Activated CD8-positive, alpha-beta memory T cell treated with anti-CD3 and anti-CD28 coated beads, Interleukin-2, amount 50 U/mL, for 1 hour (primary cell): Measurements from ENCODE around the gene UST.
"Not testable (repeated sequence)": the region's sequence is repeated elsewhere in the genome, so short reads cannot be mapped to it uniquely, and the experiment has no call there.

Source experiments
- DNase-seq: peaks from one replicate; pipeline ENCODE4 v3.0.0-alpha.2; 2020; ENCODE audit errors: extremely low read depth

The UST gene

DNA sequence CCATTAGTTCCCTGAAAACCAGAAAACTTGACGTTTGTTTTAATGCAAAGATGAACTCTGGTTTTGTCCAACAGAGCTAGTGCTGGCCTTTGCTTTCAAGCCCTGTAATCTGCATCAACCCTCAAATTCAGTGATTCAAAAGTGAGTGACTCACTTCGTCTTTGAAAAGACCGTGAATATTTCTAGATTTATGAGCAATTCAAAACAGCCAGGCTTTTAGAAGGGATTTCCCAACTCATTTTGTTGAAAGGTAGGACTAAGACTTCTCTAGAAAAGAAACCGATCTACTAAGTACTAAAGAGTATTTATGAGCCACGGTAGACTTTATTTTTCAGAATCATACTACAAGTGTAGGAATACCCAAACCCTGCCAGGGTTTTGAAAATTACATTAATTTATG is 121.5 kb downstream of the UST start:
- DNase-seq, result no peak

DNA sequence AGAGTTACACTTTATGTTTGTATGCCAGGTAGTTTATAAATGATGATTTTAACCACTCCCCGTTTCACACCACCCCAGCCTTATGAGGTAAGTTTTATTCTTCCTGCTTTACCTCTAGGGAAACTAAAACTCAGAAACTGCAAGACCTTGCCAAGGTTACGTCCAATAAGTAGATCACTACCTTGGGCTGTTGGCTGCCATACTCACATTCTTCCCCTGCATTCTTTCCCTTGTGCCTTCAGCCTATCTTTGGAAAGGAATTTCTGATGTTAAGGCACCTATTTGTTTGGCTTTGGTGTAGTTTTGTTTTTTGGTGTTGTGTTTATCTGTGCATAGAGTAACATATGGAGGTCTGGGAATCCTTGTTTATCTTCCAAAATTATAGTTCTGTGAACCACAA is 122.1 kb downstream of the UST start:
- DNase-seq, result no peak

DNA sequence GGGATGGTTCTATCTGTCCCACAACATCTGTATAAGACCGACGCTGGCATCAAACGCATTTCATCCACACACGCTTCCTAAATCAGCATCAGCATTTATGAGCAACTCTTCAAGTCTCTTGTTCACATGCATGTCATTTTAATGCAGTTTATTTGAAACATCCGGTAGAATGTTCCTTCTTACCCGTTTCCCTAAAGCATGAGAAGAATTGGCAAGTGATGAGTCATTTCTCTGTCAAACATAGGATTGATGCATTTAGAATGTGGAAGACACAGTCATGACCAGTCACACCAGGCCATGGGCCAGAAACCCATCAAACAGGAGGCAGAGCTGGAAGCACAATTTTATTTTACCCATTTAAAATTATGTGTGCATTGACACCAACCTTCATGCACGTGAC is 122.8 kb downstream of the UST start:
- no peak for DNase-seq

DNA sequence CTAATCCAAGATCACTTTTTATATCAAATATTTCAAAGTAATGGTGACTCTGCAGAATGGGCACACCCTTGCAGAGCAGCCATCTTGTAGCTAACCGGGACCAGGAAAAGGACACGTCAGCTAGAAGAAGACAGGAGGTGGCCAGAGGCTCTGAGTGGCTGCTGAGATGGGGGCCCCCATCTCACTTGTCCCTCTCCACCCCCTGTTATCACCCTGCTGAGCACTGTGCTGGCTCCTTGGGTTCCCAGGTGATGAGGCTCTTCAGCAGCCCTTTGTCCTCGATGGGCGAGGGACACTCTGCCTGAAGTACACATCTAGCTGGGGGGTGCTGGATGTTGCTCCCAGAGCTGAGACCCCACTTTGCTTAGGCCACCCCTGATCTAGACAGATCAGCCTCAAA is 126.3 kb downstream of the UST start:
- DNase-seq, result no peak

DNA sequence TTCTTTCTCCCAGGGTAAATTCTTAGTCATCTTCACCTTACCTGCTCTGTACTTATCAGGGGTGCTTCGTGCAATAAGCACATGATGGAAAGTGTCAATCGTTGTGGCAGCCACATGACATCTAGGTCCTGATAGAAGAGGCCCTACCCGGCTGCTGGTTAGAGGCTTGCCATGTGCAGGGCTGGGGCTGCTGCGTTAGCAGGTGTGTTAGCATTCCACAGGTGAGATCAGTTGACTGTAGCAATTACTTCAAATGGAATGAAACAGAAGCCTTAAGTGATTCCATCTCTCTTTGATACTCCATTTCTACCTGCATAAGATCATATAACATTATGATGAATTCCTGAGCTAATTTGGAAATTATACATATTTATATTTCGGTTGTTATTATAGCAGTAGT is 127.0 kb downstream of the UST start:
- DNase-seq, result no peak

DNA sequence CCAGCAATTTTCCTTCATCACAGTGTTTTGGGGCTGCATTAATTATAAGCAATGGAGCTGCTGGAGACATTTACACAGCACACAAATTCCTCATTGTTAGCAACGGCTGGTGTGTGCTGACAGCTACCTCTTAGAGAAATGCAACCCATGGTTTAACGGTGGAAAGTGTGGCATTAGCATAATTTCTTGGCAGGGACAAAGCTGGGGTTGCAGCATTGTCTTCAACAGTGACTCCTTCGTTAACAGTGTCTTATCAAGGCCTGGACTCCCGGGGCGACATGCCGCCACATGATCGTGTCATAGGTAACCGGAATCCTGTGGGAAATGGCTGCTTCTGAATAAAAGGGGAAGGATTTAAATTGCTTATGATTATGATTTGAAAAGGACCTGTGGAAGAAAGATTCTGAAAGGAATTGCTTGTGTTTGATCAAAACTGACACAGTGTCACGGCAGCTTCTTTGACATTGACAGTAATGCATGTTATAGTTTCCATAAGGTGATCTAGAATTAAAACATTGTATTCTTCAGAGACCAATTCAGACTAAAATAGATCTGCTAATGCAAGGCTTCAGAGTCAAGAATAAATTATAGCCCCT is 128.0 kb downstream of the UST start:
- DNase-seq, result no peak

DNA sequence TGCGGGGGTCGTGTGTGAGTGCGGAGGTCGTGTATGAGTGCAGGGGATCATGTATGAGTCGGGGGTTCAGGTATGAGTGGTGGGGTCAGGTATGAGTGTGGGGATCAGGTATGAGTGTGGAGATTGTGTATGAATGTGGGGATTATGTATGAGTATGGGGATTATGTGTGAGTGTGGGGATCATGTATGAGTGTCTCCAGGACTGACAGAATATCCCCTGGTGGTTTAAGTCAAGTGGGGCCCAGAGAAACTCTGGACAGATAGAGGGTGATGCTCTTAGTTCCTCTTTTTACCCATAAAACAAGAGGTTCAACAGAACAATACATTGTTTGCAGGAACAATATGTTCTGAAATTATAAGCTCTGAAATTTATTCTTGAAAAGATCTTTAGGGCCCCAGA is 131.9 kb downstream of the UST start:
- DNase-seq, result no peak

DNA sequence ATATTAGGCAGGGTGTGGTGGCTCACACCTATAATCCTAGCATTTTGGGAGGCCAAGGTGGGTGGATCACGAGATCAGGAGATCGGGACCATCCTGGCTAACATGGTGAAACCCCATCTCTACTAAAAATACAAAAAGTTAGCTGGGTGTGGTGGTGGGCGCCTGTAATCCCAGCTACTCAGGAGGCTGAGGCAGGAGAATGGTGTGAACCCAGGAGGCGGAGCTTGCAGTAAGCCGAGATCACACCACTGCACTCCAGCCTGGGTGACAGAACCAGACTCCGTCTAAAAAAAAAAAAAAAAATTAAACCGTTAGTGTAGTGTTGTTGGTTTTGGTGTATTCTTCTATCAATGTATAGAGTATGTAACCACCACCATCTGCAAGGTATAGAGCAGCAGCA is 133.9 kb downstream of the UST start:
- DNase-seq, result not testable (repeated sequence)

DNA sequence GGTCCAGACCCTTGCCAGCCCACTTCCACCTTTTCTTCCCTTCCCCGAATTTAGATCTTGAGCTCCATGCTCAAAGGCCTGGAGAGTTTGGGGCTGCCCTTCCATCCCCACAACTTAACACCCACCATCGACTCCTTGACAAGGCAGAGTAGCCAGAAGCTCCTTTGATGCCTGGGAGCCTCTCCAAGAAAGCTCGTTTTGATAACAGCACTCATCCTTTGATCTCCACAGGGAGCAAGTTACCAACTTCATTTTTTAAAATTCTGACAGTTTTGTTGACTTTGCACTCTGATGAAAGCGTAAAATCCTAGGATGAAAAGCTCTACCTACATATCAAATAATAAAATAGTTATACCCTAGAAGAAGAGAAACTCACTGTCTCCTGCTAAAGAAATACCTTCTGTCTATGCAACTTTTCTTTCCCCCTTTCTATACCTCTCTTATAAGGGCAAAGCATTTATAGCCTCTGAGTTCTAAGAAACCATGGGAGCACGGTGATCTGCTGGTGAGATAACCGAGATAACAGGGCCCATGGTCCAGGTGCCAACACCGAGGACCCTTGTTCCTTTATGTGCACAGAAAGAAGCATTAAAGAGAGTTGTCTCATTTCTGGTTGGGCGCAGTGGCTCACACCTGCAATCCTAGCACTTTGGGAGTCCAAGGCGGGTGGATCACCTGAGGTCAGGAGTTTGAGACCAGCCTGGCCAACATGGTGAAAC is 134.9 kb downstream of the UST start:
- no peak for DNase-seq

DNA sequence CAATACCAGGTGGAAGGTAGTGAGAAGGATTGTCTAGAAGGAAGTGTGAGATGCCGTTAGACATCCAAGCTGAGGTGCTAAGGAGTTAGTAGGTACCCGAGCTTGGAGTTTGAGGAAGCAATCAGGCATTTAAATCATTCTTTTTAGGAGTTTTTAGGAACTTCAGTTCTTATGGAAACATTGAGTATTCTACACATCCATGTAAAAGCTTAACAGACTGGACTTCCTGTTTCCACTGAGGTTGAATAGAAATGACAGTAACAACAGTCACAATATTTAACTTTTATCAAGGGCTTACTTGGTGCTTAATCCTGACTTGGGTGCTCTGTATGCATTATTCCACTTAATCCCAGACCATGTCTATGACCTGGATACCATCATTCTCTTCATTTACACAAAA is 136.4 kb downstream of the UST start:
- no peak for DNase-seq

DNA sequence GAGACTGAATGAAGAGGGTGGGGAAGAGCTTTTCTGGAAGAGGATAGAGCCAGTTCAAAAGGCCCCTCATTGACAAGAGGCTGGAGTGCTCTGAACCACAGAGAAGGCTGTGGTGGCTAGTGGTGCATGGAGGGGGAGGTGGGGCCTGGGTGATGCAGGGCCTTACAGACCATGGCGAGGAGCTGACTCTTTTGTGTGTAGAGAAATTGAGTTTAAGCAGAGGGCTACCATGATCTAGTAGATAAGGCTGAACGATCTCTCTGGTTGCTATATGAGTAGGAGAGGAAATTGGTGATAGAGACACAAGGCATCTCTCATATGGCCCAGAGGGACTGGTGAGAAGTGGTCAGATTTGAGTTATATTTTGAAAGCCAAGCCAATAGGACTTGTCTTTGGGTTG is 137.6 kb downstream of the UST start:
- no peak for DNase-seq

DNA sequence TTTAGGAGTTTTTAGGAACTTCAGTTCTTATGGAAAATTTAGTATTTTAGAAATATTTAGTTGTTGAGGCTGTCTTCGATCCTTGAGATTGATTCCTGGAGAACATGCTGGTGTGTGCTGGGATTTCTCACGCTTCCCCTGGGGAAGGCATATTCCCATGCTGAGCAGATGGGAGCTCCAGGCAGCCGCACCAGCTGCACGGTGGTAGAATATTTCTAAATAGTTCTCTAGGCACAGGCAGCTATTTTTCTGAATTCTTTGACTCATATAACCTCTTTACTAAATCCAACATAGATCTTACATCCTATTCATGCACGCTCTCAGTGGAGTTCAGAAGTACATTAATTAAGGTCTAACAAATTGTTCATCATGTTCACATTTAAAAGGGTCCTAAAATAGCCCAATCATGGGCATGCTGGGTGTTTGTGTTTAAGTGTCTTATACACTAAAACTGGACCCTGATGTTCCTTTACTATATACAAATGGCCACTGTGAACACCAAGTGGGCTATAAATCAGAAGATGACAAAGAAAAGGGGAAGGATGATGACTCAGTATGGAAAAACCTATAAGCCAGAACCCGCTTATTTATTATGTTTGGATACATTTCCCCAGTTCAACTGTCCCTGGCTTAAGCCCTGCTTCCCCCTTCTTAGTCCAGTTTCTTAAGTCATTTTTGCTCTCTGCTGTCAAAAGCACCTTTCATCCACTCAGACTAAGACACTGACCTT is 138.5 kb downstream of the UST start:
- DNase-seq, result no peak

DNA sequence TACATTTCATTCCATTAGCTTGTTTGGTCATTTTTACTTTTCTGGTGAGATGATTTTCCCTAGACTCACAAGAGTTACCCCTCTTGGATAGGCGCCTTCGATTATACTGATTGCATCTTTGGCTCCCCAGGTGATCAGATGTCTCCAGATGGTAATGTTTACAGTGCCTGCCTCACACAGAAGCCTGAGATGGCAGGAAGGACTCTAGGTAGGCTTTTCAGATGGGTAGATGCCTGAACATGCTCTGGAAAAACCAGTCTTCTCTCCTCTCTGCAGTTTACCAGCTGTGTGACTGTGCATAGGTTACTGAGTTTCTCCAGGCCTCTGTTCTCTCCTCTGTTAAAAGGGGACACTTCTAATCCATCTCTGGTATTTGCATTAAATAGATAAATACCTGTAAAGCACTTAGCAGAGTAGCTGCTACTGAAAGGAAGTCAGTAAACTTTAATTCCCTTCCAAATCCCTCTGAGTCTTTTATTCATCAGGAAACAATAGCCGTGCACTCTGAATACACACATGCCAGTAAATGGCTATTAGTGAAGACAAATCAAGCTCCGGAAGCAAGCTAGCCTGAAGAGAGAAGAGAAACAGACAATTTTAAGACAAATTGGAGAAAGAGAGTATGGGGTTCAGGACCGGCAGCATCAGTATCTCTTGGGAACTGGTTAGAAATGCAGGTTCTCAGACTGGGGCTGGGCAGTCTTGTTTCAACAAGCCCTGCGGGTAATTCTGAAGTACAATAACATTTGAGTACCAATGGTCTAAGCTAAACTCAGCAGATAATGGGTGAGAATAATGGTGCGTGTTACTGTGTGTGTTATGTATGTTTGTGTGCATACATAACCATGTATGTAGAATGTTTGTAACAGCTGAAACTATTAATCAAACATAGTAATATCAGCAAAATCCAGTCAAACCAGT is 139.4 kb downstream of the UST start:
- no peak for DNase-seq

DNA sequence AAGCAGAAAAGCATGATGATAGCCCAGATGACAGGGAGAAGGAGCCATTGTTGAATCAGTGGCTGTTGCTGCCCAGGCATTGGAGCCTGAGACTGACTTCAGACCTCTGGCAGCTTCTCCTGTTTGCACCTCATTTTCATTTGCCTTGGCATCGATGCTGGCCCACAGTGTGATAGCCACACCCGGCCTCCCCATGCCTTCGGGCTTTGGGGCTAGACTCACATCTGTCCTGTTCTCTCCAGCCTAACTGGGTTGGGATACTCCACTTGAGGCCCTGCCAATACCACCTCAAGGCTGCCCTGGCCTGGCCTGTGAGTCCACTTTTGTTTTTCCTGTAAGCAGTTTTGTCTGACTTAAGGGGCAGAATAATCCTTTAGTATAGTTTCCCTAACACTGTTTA is 140.4 kb downstream of the UST start:
- DNase-seq, result no peak

DNA sequence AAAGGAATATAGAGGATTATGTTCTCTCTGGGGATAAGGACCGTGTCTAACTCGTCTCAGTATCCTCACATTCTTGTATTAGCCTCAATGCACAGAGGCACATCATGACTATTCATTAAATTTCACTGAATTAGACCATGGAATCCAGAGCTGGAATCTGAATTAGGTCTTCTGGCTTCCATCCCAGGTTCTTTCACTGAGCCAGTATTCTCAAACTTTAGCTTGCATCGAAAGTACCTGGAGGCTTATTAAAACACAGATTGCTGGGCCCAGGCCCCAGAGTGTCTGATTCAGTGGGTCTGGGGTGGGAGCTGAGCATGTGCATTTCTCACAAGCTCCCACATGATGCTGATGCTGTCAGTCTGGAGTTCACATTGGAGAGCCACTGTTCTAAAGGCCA is 142.0 kb downstream of the UST start:
- DNase-seq, result no peak

DNA sequence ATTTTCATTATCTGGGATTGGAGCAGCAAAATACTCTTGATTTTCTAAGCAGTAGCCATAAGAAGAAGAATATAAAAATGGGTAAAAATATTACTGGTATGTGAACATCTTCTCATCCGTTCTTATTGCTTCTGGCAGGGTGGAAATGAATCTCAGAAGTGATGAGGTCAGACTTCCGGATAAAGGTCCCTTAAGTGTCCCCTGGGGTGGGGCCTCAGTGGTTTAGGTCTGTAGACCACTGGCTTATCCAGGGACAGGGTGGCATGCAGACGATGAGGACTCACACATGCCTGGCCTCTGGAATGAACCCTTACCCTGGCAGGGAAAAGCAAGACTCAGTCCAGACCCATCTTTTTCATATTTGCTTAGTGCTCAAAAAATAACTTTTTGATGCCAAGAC is 143.3 kb downstream of the UST start:
- no peak for DNase-seq

DNA sequence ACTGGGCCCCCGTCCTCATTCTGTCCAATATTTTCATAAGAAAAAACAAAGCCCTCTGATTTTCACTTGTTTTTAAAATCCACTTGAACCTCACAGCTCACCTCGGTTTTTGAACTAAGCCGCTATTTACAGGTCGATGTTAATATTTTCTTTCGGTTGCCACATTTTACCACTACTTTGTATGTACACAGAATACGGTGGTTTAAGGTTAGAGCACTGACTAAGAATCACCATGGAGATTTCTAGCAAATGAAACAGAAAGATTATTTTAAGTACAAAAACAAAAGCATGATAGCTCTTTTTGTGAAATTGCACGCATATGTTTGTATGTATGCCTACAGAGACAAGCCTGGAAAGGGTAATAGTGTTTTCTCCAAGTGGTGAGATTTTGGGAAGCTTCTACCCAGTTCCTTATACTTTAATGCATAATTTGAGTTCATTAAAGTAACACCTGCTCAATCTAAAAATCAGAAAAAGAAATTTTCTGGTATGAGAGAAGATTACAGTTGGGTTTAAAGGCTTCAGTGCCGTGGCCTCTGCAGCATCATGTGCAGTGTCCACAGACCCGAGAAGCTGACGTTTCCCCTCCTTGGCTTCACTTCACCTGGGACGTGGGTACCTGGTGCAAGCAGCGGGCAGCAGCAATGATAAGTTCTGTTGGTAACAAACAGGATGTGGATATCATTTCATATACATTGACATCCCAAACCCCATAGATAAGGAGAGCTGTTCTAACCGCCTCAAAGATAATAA is 144.0 kb downstream of the UST start:
- DNase-seq, result no peak

DNA sequence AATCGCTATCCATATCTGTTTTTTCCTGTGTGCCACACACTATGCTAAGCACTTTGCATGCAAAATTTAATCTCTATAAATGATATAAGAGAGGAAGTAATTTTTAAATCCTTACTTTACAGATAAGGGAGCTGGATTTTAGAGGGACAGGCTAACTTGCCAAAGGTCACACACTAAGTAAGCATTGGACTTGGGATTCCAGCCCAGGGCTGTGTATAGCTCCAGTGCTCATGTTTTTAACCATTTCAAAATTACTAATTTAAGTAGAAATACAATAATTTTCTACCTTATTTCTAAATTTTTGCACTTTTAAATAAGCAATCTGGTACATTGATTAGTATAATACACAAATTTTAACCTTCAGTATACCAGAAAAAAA is 144.6 kb downstream of the UST start:
- DNase-seq, result no peak

DNA sequence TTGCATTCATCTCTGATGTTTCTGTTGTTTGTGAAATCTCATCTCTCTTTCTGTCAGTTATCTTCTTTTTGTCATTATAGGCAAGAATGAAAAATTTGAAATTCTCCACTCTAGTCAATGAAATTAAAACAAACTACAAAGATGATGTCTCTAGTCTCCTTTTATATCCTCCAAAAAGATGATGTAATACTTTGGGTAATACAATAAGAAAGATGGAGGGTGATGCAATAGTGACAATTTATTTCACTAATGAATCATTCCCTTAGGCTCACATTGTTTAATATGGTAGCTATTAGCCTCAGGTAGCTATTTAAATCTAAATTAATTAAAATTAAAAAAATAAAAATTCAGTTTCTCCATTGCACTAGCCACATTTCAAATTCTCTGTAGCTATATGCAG is 145.4 kb downstream of the UST start:
- DNase-seq, result no peak

DNA sequence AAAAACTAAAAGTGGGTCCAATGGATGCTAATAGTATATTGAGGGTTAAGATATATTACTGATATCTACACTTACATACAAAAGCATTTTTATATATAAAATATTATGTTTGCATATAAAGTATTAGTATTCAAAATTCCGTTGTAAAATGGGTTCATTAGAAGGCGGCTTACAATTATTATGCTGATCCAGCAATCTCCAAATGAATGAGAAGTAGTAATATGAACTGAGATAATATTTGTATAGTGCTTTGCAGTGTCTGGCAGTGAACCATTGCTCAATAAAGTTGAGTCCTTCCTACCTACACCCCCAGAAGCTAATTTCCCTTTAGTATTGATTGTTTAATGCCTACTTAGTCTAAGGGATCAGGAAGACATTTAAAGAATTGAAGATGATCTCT is 146.2 kb downstream of the UST start:
- DNase-seq, result no peak

DNA sequence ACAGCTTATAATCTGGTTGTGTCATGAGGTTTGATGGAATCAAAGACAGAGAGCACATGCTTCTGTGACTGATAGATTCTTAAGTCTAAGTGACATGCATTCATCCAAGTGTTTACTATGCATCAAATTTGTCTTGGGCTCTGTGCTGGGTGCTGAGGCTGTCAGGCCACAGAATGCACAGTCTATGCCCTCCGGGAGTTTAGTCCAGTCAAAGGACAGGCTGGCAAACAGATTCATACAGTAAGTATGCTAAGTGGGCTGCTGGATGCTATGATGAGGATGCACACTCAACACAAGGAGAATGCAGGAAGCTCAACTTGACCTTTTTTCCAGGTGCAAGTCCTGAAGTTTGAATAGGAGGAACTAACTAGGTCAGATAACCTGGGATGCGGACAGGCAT is 146.7 kb downstream of the UST start:
- no peak for DNase-seq
